ENCODE measurements around the gene ZKSCAN7. TPM values are rescaled to one million over a fixed set of nuclear protein-coding genes. Genes with fewer than 3 reads are reported as not detected.

Gene ZKSCAN7
- polyA plus RNA-seq (2013, experiment 1 of 2): 7.9 TPM
- 10.4 TPM for polyA plus RNA-seq (2013, experiment 2 of 2)

GRCh38 chr3:44554626-44555592 is at the start of gene ZKSCAN7:
Gene ZKSCAN7, plus strand, starts transcription at chr3:44555193. Its CDS starts 1,855 bp downstream, at chr3:44557048.
- Histone ChIP-seq H3K27me3 (ENCODE audit: insufficient read depth, low read length) (peaks cover 40% of the 10 kb centered on the region), H3K9ac (ENCODE audit: low read depth, low read length) (peak within 1 kb of the TSS; percentile 86), H3K36me3 (ENCODE audit: insufficient read depth, low read length) (peaks cover 27% of the 10 kb centered on the region), H3K27ac (ENCODE audit: low read depth, low read length) (peak within 1 kb of the TSS; percentile 17; the same call in 1 of the 2 replicates), H3K9me3 (ENCODE audit: insufficient read depth, low read depth, low read length) (peaks cover 5% of the 10 kb centered on the region; the same call in 1 of the 2 replicates), H3K4me1 (ENCODE audit: insufficient read depth, low read length) (peaks cover 11% of the 10 kb centered on the region), H3K4me3 (ENCODE audit: low read length) (peak within 1 kb of the TSS; percentile 75)
- 3% methylated on average over 68 of the region's 68 CpGs for WGBS

- H3K9me3 ChIP-seq (ENCODE audit: insufficient read depth, low read depth, low read length): peaks cover 2% of the 10 kb centered on the region; the same call in 1 of the 2 replicates
- H3K9ac ChIP-seq (ENCODE audit: low read depth, low read length): no peak overlapping the region
- H3K27ac ChIP-seq (ENCODE audit: low read depth, low read length): no peak overlapping the region
- 96% methylated on average over 3 of the region's 3 CpGs for WGBS
- H3K4me3 ChIP-seq (ENCODE audit: low read length): no peak overlapping the region
- H3K27me3 ChIP-seq (ENCODE audit: insufficient read depth, low read length): no peaks in the 10 kb centered on the region
- H3K4me1 ChIP-seq (ENCODE audit: insufficient read depth, low read length): peaks cover 8% of the 10 kb centered on the region; the same call in 1 of the 2 replicates
- peaks cover 10% of the 10 kb centered on the region for H3K36me3 ChIP-seq (ENCODE audit: insufficient read depth, low read length)
Observed at GRCh38 chr3:44506556-44506955, 48.4 kb upstream of the ZKSCAN7 start.

GRCh38 chr3:44506961-44507360 is 48.0 kb upstream of the ZKSCAN7 start:
- no peaks in the 10 kb centered on the region for H3K9me3 ChIP-seq (ENCODE audit: insufficient read depth, low read depth, low read length)
- H3K4me1 ChIP-seq (ENCODE audit: insufficient read depth, low read length): peaks cover 10% of the 10 kb centered on the region; the same call in 1 of the 2 replicates
- H3K4me3 ChIP-seq (ENCODE audit: low read length): no peak overlapping the region
- H3K27me3 ChIP-seq (ENCODE audit: insufficient read depth, low read length): no peaks in the 10 kb centered on the region
- H3K9ac ChIP-seq (ENCODE audit: low read depth, low read length): no peak overlapping the region
- no peak overlapping the region for H3K27ac ChIP-seq (ENCODE audit: low read depth, low read length)
- 0 out of 2 replicates have a peak, but pooled peaks cover 6% of the 10 kb centered on the region for H3K36me3 ChIP-seq (ENCODE audit: insufficient read depth, low read length)
- 51% methylated on average over 5 of the region's 5 CpGs for WGBS

- Histone ChIP-seq H3K27me3 (ENCODE audit: insufficient read depth, low read length) (no peaks in the 10 kb centered on the region), H3K27ac (ENCODE audit: low read depth, low read length) (no peak overlapping the region), H3K36me3 (ENCODE audit: insufficient read depth, low read length) (no peaks in the 10 kb centered on the region), H3K4me3 (ENCODE audit: low read length) (peak overlapping the region; percentile 96), H3K4me1 (ENCODE audit: insufficient read depth, low read length) (peaks cover 10% of the 10 kb centered on the region; the same call in 1 of the 2 replicates), H3K9me3 (ENCODE audit: insufficient read depth, low read depth, low read length) (no peaks in the 10 kb centered on the region), H3K9ac (ENCODE audit: low read depth, low read length) (peak overlapping the region; percentile 92)
- 87% methylated on average over 2 of the region's 2 CpGs for WGBS
Observed at GRCh38 chr3:44509393-44509921, 45.5 kb upstream of the ZKSCAN7 start.

- Histone ChIP-seq H3K9ac (ENCODE audit: low read depth, low read length) (peak overlapping the region; percentile 92), H3K9me3 (ENCODE audit: insufficient read depth, low read depth, low read length) (no peaks in the 10 kb centered on the region), H3K27ac (ENCODE audit: low read depth, low read length) (peak overlapping the region; percentile 51; the same call in 1 of the 2 replicates), H3K4me1 (ENCODE audit: insufficient read depth, low read length) (peaks cover 10% of the 10 kb centered on the region; the same call in 1 of the 2 replicates), H3K36me3 (ENCODE audit: insufficient read depth, low read length) (no peaks in the 10 kb centered on the region), H3K4me3 (ENCODE audit: low read length) (peak overlapping the region; percentile 96), H3K27me3 (ENCODE audit: insufficient read depth, low read length) (no peaks in the 10 kb centered on the region)
- WGBS: 0% methylated on average over 4 of the region's 6 CpGs
Observed at GRCh38 chr3:44510000-44510368, 45.0 kb upstream of the ZKSCAN7 start.

- WGBS: 58% methylated on average over 4 of the region's 4 CpGs
- peaks cover 10% of the 10 kb centered on the region; the same call in 1 of the 2 replicates for H3K4me1 ChIP-seq (ENCODE audit: insufficient read depth, low read length)
- peak overlapping the region; percentile 96 for H3K4me3 ChIP-seq (ENCODE audit: low read length)
- H3K36me3 ChIP-seq (ENCODE audit: insufficient read depth, low read length): no peaks in the 10 kb centered on the region
- no peaks in the 10 kb centered on the region for H3K9me3 ChIP-seq (ENCODE audit: insufficient read depth, low read depth, low read length)
- peak overlapping the region; percentile 84 for H3K27ac ChIP-seq (ENCODE audit: low read depth, low read length)
- H3K27me3 ChIP-seq (ENCODE audit: insufficient read depth, low read length): no peaks in the 10 kb centered on the region
- peak overlapping the region; percentile 92 for H3K9ac ChIP-seq (ENCODE audit: low read depth, low read length)
Observed at GRCh38 chr3:44511238-44511566, 43.8 kb upstream of the ZKSCAN7 start.

- 59% methylated on average over 2 of the region's 3 CpGs for WGBS
- no peak overlapping the region for H3K27ac ChIP-seq (ENCODE audit: low read depth, low read length)
- peaks cover 10% of the 10 kb centered on the region; the same call in 1 of the 2 replicates for H3K4me1 ChIP-seq (ENCODE audit: insufficient read depth, low read length)
- H3K36me3 ChIP-seq (ENCODE audit: insufficient read depth, low read length): no peaks in the 10 kb centered on the region
- H3K9me3 ChIP-seq (ENCODE audit: insufficient read depth, low read depth, low read length): no peaks in the 10 kb centered on the region
- no peak overlapping the region for H3K4me3 ChIP-seq (ENCODE audit: low read length)
- no peaks in the 10 kb centered on the region for H3K27me3 ChIP-seq (ENCODE audit: insufficient read depth, low read length)
- H3K9ac ChIP-seq (ENCODE audit: low read depth, low read length): no peak overlapping the region
Observed at GRCh38 chr3:44513513-44513912, 41.5 kb upstream of the ZKSCAN7 start.

GRCh38 chr3:44516230-44516629 is 38.8 kb upstream of the ZKSCAN7 start:
- Histone ChIP-seq H3K27ac (ENCODE audit: low read depth, low read length) (no peak overlapping the region), H3K4me1 (ENCODE audit: insufficient read depth, low read length) (peaks cover 5% of the 10 kb centered on the region; the same call in 1 of the 2 replicates), H3K9ac (ENCODE audit: low read depth, low read length) (no peak overlapping the region), H3K27me3 (ENCODE audit: insufficient read depth, low read length) (no peaks in the 10 kb centered on the region), H3K9me3 (ENCODE audit: insufficient read depth, low read depth, low read length) (no peaks in the 10 kb centered on the region), H3K36me3 (ENCODE audit: insufficient read depth, low read length) (no peaks in the 10 kb centered on the region), H3K4me3 (ENCODE audit: low read length) (no peak overlapping the region)
- WGBS: 100% methylated on average over 2 of the region's 3 CpGs

GRCh38 chr3:44518782-44519156 is 36.2 kb upstream of the ZKSCAN7 start:
- H3K4me3 ChIP-seq (ENCODE audit: low read length): no peak overlapping the region
- H3K27me3 ChIP-seq (ENCODE audit: insufficient read depth, low read length): no peaks in the 10 kb centered on the region
- H3K9ac ChIP-seq (ENCODE audit: low read depth, low read length): no peak overlapping the region
- H3K4me1 ChIP-seq (ENCODE audit: insufficient read depth, low read length): no peaks in the 10 kb centered on the region
- H3K36me3 ChIP-seq (ENCODE audit: insufficient read depth, low read length): no peaks in the 10 kb centered on the region
- H3K9me3 ChIP-seq (ENCODE audit: insufficient read depth, low read depth, low read length): no peaks in the 10 kb centered on the region
- H3K27ac ChIP-seq (ENCODE audit: low read depth, low read length): no peak overlapping the region
- 79% methylated on average over 1 of the region's 2 CpGs for WGBS

GRCh38 chr3:44521721-44522120 is 33.3 kb upstream of the ZKSCAN7 start:
- H3K27me3 ChIP-seq (ENCODE audit: insufficient read depth, low read length): no peaks in the 10 kb centered on the region; the same call in 1 of the 2 replicates
- H3K4me1 ChIP-seq (ENCODE audit: insufficient read depth, low read length): no peaks in the 10 kb centered on the region
- no peak overlapping the region for H3K27ac ChIP-seq (ENCODE audit: low read depth, low read length)
- no peaks in the 10 kb centered on the region for H3K36me3 ChIP-seq (ENCODE audit: insufficient read depth, low read length)
- WGBS: 98% methylated on average over 3 of the region's 3 CpGs
- H3K4me3 ChIP-seq (ENCODE audit: low read length): no peak overlapping the region
- no peak overlapping the region for H3K9ac ChIP-seq (ENCODE audit: low read depth, low read length)
- no peaks in the 10 kb centered on the region for H3K9me3 ChIP-seq (ENCODE audit: insufficient read depth, low read depth, low read length)

- H3K4me1 ChIP-seq (ENCODE audit: insufficient read depth, low read length): no peaks in the 10 kb centered on the region
- no peaks in the 10 kb centered on the region for H3K9me3 ChIP-seq (ENCODE audit: insufficient read depth, low read depth, low read length)
- H3K27ac ChIP-seq (ENCODE audit: low read depth, low read length): no peak overlapping the region
- no peaks in the 10 kb centered on the region; the same call in 1 of the 2 replicates for H3K27me3 ChIP-seq (ENCODE audit: insufficient read depth, low read length)
- no peaks in the 10 kb centered on the region for H3K36me3 ChIP-seq (ENCODE audit: insufficient read depth, low read length)
- H3K9ac ChIP-seq (ENCODE audit: low read depth, low read length): no peak overlapping the region
- no peak overlapping the region for H3K4me3 ChIP-seq (ENCODE audit: low read length)
- WGBS: 84% methylated on average over 7 of the region's 7 CpGs
Observed at GRCh38 chr3:44522494-44522933, 32.5 kb upstream of the ZKSCAN7 start.
